Adrenal gland (tissue), 5 donors: ENCODE data around the gene PRM2.

Source experiments
- CTCF ChIP-seq, 6 experiments: fragments of 450-650 bp in 4 of 6; fragments of 200-600 bp in 2 of 6; sonication (generic) in 1 of 6; IDR thresholded peaks; 1 replicate in 5 of 6; 2 replicates in 1 of 6; pipeline versions ENCODE4 v1.5.1 to v1.8.0; 2016 to 2021; ENCODE audit warnings: antibody characterized with exemption in 6 of 6, mild to moderate bottlenecking in 2 of 6, moderate library complexity in 1 of 6
- POLR2A ChIP-seq, 2 donors: fragments of 450-650 bp; IDR thresholded peaks; one replicate each; pipeline ENCODE4 v1.6.1; 2017; ENCODE audit warnings: antibody characterized with exemption in 2 of 2, mild to moderate bottlenecking in 2 of 2, moderate library complexity in 1 of 2
- donor health status: DM: no; HTN: no; CAD: no.

GRCh38 chr16:11245222-11245737 lies 31.0 kb downstream of the PRM2 start:
- TF ChIP-seq CTCF (IDR thresholded peaks at IDR 0.05) (no peak), POLR2A (IDR thresholded peaks at IDR 0.05) (no peak)
